GM23338 (cell line): ENCODE measurements around the gene ATP5PD. TPM values are rescaled to one million over a fixed set of nuclear protein-coding genes. Genes with fewer than 3 reads are reported as not detected.
"Not testable (repeated sequence)": the region's sequence is repeated elsewhere in the genome, so short reads cannot be mapped to it uniquely, and the experiment has no call there.

Experiments used
- ATAC-seq: fragments of 200-7000 bp; cut with Tn5 transposase; 3 replicates; pipeline ENCODE4 v1.9.1; 2020
- DNase-seq: peaks from one replicate; pipeline ENCODE4 v3.0.0-alpha.2; 2015; ENCODE audit warnings: low spot score
- H2AFZ ChIP-seq: fragments of 200-600 bp; sonication (generic); 2 replicates; pipeline ENCODE4 v1.8.0; 2016; ENCODE audit warnings: antibody characterized with exemption, mild to moderate bottlenecking, moderate library complexity
- H3F3A ChIP-seq: fragments of 200-600 bp; sonication (generic); replicated peaks from 2 replicates; pipeline ENCODE4 v1.8.0; 2017; ENCODE audit warnings: antibody characterized with exemption, mixed run types, low read depth
- H3K27ac ChIP-seq: fragments of 200-600 bp; sonication (generic); 2 replicates; pipeline ENCODE4 v1.6.1; 2016; ENCODE audit warnings: low read depth
- H3K27me3 ChIP-seq: fragments of 200-600 bp; sonication (generic); 2 replicates; pipeline ENCODE4 v1.8.0; 2016; ENCODE audit warnings: mild to moderate bottlenecking, mixed run types, moderate library complexity; ENCODE audit not compliant: insufficient read depth
- H3K36me3 ChIP-seq: fragments of 200-600 bp; sonication (generic); 2 replicates; pipeline ENCODE4 v1.8.0; 2016; ENCODE audit warnings: mild to moderate bottlenecking; ENCODE audit not compliant: insufficient read depth
- H3K4me1 ChIP-seq: fragments of 200-600 bp; sonication (generic); 2 replicates; pipeline ENCODE4 v1.8.0; 2016; ENCODE audit warnings: mild to moderate bottlenecking, moderate library complexity; ENCODE audit not compliant: insufficient read depth
- H3K4me2 ChIP-seq: fragments of 200-600 bp; sonication (generic); 2 replicates; pipeline ENCODE4 v1.7.1; 2017; ENCODE audit warnings: mixed run types
- H3K4me3 ChIP-seq: fragments of 200-600 bp; sonication (generic); 2 replicates; pipeline ENCODE4 v1.6.1; 2016; ENCODE audit warnings: mixed run types
- H3K79me2 ChIP-seq: fragments of 200-600 bp; sonication (generic); replicated peaks from 2 replicates; pipeline ENCODE4 v1.8.0; 2017; ENCODE audit warnings: mild to moderate bottlenecking; ENCODE audit not compliant: insufficient read depth
- H3K9me2 ChIP-seq: fragments of 200-600 bp; sonication (generic); 2 replicates; pipeline ENCODE4 v1.8.0; 2017; ENCODE audit not compliant: insufficient read depth
- H4K20me1 ChIP-seq: fragments of 200-600 bp; sonication (generic); replicated peaks from 2 replicates; pipeline ENCODE4 v1.8.0; 2017; ENCODE audit warnings: mild to moderate bottlenecking; ENCODE audit not compliant: insufficient read depth
- H3K27ac Mint-ChIP-seq: 2 replicates; pipeline ENCODE4 v1.8.0; 2020; ENCODE audit warnings: inconsistent platforms, mild to moderate bottlenecking, moderate library complexity, mixed read lengths
- H3K27me3 Mint-ChIP-seq: 3 replicates; pipeline ENCODE4 v1.8.0; 2022; ENCODE audit warnings: low read depth, mild to moderate bottlenecking, moderate library complexity, mixed read lengths, inconsistent platforms; ENCODE audit not compliant: insufficient read depth, poor library complexity
- H3K36me3 Mint-ChIP-seq: 3 replicates; pipeline ENCODE4 v1.8.0; 2021; ENCODE audit warnings: low read depth, mild to moderate bottlenecking, inconsistent platforms, moderate library complexity, mixed read lengths
- H3K4me1 Mint-ChIP-seq: 3 replicates; pipeline ENCODE4 v1.8.0; 2020; ENCODE audit warnings: mild to moderate bottlenecking, inconsistent platforms, mixed read lengths
- H3K4me3 Mint-ChIP-seq: 3 replicates; pipeline ENCODE4 v1.8.0; 2021; ENCODE audit warnings: moderate library complexity, mild to moderate bottlenecking, inconsistent platforms, mixed read lengths
- H3K9me3 Mint-ChIP-seq: 3 replicates; pipeline ENCODE4 v1.8.0; 2020; ENCODE audit warnings: moderate library complexity, mild to moderate bottlenecking, inconsistent platforms, mixed read lengths
- CREB1 ChIP-seq: fragments of 250-450 bp; sonication (Bioruptor Pico); IDR thresholded peaks from 2 replicates; pipeline ENCODE4 v1.5.0; 2020; ENCODE audit warnings: low read depth, mild to moderate bottlenecking, moderate library complexity
- EZH2 ChIP-seq: fragments of 200-600 bp; sonication (generic); IDR thresholded peaks from one replicate; pipeline ENCODE4 v1.8.0; 2017; ENCODE audit warnings: antibody characterized with exemption, mild to moderate bottlenecking, low read depth; ENCODE audit not compliant: unreplicated experiment
- EZH2phosphoT487 ChIP-seq: fragments of 200-600 bp; sonication (generic); IDR thresholded peaks from one replicate; pipeline ENCODE4 v1.8.1; 2018; ENCODE audit warnings: antibody characterized with exemption; ENCODE audit not compliant: unreplicated experiment
- JUNB ChIP-seq: IDR thresholded peaks from one replicate; pipeline ENCODE4 v1.6.1; 2016; ENCODE audit warnings: antibody characterized with exemption; ENCODE audit not compliant: unreplicated experiment
- NANOG ChIP-seq: IDR thresholded peaks from 2 replicates; pipeline ENCODE4 v1.6.1; 2016; ENCODE audit warnings: antibody characterized with exemption, borderline replicate concordance
- POLR2AphosphoS5 ChIP-seq: IDR thresholded peaks from 2 replicates; pipeline ENCODE4 v1.6.1; 2016; ENCODE audit warnings: antibody characterized with exemption, low read depth
- ZNF114 ChIP-seq: fragments of 250-450 bp; sonication (Bioruptor Pico); IDR thresholded peaks from 2 replicates; pipeline ENCODE4 v1.5.0; 2020; ENCODE audit warnings: mild to moderate bottlenecking, moderate library complexity
- ZNF331 ChIP-seq: fragments of 250-450 bp; sonication (Bioruptor Pico); IDR thresholded peaks from 2 replicates; pipeline ENCODE4 v1.5.0; 2020; ENCODE audit warnings: low read depth, mild to moderate bottlenecking, moderate library complexity
- polyA plus RNA-seq: library from polyadenylated mRNA; unstranded; fragments of >200 nt; fragmentation: Nextera tagmentation; extraction: Ambion mirVana; gene quantifications from 2 replicates; pipeline ENCODE4 v1.2.1, GENCODE V29; 2016
- total RNA-seq: library from RNA; depleted of rRNA; stranded (reverse); fragments of >200 nt; shearing (Covaris generic); gene quantifications from 2 replicates; pipeline ENCODE4 v1.2.3, GENCODE V29; 2014
- TF ChIP-seq, protein P1 (sequence below): fragments of 250-450 bp; sonication (Bioruptor Pico); IDR thresholded peaks from 2 replicates; pipeline ENCODE4 v1.5.0; 2020; ENCODE audit warnings: mild to moderate bottlenecking, moderate library complexity
- TF ChIP-seq, protein P2 (sequence below), 2 experiments: fragments of 200-600 bp in 1 of 2; sonication (generic) in 1 of 2; conservative IDR thresholded peaks; 2 replicates each; pipeline versions ENCODE4 v1.5.1 to v1.6.1; 2016 to 2017; ENCODE audit warnings: antibody characterized with exemption in 2 of 2, low read depth in 2 of 2, mild to moderate bottlenecking in 2 of 2, moderate library complexity in 1 of 2
- TF ChIP-seq, protein P3 (sequence below): IDR thresholded peaks from one replicate; pipeline ENCODE4 v1.6.1; 2018; ENCODE audit warnings: antibody characterized with exemption; ENCODE audit not compliant: unreplicated experiment

The ATP5PD gene
- total and polyA plus RNA-seq, 2 experiments from 2014 or later = 244 to 1,144 TPM

DNA sequence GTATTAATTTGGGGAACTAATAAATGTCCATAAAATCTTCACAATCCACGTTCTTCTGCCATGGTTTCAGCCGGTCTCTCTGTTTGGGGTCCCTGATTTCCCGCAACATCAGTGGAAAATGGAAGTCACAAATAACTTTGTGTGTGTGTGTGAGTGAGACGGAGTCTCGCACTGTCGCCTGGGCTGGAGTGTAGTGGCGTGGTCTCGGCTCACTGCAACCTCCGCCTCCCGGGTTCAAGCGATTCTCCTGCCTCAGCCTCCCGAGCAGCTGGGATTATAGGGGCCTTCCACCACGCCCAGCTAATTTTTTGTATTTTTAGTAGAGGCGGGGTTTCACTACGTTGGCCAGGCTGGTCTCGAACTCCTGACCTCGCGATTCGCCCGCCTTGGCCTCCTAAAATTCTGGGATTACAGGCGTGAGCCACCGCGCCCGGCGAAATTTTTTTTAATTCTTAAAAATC is 793 bp downstream of the ATP5PD start:
- Mint-ChIP-seq H3K27ac (peak overlapping the region; percentile 93), H3K4me1 (peaks cover 47% of the 10 kb centered on the region), H3K27me3 (peaks cover 14% of the 10 kb centered on the region), H3K36me3 (peaks cover 44% of the 10 kb centered on the region), H3K4me3 (peak overlapping the region; percentile 85)
- peaks cover 44% of the 10 kb centered on the region for H3F3A ChIP-seq
- H3K4me3 ChIP-seq = peak overlapping the region; percentile 100
- DNase-seq, H3K27me3 ChIP-seq, H3K9me2 ChIP-seq, H3K9me3 Mint-ChIP-seq: not testable (repeated sequence)
- peak overlapping the region; percentile 95 for H3K27ac ChIP-seq
- peak overlapping the region; percentile 88 for H3K4me2 ChIP-seq
- ATAC-seq = peak; percentile 1
- peaks cover 18% of the 10 kb centered on the region for H4K20me1 ChIP-seq
- H3K79me2 ChIP-seq = peaks cover 68% of the 10 kb centered on the region
- peak overlapping the region; percentile 40; the same call in 1 of the 2 replicates for H2AFZ ChIP-seq
- H3K4me1 ChIP-seq = peaks cover 40% of the 10 kb centered on the region
- H3K36me3 ChIP-seq = 0 out of 2 replicates have a peak, but pooled peaks cover 14% of the 10 kb centered on the region

DNA sequence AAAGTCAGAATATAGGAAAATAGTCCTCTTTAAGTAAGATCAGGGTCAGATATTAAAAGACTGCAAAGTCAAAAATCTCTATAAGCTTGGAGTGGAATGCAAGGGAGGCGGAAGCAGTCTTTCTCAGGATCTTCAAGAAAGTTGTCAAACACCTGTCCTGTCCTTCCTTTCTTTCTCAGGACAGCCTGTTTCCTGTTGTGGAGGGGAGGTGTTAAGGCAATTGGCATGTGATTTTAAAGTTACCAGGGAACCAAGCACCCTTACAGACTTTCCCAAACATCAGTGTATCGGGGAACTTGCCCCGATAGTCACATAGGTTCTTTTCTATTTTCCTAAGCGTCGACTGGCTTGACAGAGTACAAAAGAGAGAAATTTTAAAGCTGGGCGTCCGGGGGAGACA is 2.1 kb downstream of the ATP5PD start:
- Mint-ChIP-seq H3K27ac (peak overlapping the region; percentile 94), H3K27me3 (peaks cover 14% of the 10 kb centered on the region), H3K36me3 (peaks cover 45% of the 10 kb centered on the region), H3K4me3 (peak overlapping the region; percentile 85), H3K9me3 (no peaks in the 10 kb centered on the region), H3K4me1 (peaks cover 50% of the 10 kb centered on the region)
- H2AFZ ChIP-seq = no peak overlapping the region
- peak; percentile 60 for DNase-seq
- no peaks in the 10 kb centered on the region for H3K9me2 ChIP-seq
- peak overlapping the region; percentile 88 for H3K4me2 ChIP-seq
- peaks cover 12% of the 10 kb centered on the region; the same call in 1 of the 2 replicates for H3K36me3 ChIP-seq
- H3K4me3 ChIP-seq = peak overlapping the region; percentile 100
- H3K27me3 ChIP-seq = no peaks in the 10 kb centered on the region
- peaks cover 53% of the 10 kb centered on the region for H3F3A ChIP-seq
- H3K4me1 ChIP-seq = peaks cover 40% of the 10 kb centered on the region
- H3K79me2 ChIP-seq = peaks cover 59% of the 10 kb centered on the region
- ATAC-seq = no peak
- peak overlapping the region; percentile 95 for H3K27ac ChIP-seq
- H4K20me1 ChIP-seq = peaks cover 18% of the 10 kb centered on the region
- no peak for TF ChIP-seq EZH2
- TF ChIP-seq EZH2phosphoT487 = no peak
- no peak for TF ChIP-seq NANOG
- TF ChIP-seq CREB1 = no peak
- TF ChIP-seq ZNF114 (CRISPR knock-in tag) = no peak
- TF ChIP-seq ZNF331 (CRISPR knock-in tag) = no peak
- TF ChIP-seq, protein P1, sequence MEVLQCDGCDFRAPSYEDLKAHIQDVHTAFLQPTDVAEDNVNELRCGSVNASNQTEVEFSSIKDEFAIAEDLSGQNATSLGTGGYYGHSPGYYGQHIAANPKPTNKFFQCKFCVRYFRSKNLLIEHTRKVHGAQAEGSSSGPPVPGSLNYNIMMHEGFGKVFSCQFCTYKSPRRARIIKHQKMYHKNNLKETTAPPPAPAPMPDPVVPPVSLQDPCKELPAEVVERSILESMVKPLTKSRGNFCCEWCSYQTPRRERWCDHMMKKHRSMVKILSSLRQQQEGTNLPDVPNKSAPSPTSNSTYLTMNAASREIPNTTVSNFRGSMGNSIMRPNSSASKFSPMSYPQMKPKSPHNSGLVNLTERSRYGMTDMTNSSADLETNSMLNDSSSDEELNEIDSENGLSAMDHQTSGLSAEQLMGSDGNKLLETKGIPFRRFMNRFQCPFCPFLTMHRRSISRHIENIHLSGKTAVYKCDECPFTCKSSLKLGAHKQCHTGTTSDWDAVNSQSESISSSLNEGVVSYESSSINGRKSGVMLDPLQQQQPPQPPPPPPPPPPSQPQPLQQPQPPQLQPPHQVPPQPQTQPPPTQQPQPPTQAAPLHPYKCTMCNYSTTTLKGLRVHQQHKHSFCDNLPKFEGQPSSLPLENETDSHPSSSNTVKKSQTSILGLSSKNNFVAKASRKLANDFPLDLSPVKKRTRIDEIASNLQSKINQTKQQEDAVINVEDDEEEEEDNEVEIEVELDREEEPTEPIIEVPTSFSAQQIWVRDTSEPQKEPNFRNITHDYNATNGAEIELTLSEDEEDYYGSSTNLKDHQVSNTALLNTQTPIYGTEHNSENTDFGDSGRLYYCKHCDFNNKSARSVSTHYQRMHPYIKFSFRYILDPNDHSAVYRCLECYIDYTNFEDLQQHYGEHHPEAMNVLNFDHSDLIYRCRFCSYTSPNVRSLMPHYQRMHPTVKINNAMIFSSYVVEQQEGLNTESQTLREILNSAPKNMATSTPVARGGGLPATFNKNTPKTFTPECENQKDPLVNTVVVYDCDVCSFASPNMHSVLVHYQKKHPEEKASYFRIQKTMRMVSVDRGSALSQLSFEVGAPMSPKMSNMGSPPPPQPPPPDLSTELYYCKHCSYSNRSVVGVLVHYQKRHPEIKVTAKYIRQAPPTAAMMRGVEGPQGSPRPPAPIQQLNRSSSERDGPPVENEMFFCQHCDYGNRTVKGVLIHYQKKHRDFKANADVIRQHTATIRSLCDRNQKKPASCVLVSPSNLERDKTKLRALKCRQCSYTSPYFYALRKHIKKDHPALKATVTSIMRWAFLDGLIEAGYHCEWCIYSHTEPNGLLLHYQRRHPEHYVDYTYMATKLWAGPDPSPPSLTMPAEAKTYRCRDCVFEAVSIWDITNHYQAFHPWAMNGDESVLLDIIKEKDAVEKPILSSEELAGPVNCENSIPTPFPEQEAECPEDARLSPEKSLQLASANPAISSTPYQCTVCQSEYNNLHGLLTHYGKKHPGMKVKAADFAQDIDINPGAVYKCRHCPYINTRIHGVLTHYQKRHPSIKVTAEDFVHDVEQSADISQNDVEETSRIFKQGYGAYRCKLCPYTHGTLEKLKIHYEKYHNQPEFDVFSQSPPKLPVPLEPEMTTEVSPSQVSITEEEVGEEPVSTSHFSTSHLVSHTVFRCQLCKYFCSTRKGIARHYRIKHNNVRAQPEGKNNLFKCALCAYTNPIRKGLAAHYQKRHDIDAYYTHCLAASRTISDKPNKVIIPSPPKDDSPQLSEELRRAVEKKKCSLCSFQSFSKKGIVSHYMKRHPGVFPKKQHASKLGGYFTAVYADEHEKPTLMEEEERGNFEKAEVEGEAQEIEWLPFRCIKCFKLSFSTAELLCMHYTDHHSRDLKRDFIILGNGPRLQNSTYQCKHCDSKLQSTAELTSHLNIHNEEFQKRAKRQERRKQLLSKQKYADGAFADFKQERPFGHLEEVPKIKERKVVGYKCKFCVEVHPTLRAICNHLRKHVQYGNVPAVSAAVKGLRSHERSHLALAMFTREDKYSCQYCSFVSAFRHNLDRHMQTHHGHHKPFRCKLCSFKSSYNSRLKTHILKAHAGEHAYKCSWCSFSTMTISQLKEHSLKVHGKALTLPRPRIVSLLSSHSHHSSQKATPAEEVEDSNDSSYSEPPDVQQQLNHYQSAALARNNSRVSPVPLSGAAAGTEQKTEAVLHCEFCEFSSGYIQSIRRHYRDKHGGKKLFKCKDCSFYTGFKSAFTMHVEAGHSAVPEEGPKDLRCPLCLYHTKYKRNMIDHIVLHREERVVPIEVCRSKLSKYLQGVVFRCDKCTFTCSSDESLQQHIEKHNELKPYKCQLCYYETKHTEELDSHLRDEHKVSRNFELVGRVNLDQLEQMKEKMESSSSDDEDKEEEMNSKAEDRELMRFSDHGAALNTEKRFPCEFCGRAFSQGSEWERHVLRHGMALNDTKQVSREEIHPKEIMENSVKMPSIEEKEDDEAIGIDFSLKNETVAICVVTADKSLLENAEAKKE (CRISPR knock-in tag) = no peak
- TF ChIP-seq, protein P2, sequence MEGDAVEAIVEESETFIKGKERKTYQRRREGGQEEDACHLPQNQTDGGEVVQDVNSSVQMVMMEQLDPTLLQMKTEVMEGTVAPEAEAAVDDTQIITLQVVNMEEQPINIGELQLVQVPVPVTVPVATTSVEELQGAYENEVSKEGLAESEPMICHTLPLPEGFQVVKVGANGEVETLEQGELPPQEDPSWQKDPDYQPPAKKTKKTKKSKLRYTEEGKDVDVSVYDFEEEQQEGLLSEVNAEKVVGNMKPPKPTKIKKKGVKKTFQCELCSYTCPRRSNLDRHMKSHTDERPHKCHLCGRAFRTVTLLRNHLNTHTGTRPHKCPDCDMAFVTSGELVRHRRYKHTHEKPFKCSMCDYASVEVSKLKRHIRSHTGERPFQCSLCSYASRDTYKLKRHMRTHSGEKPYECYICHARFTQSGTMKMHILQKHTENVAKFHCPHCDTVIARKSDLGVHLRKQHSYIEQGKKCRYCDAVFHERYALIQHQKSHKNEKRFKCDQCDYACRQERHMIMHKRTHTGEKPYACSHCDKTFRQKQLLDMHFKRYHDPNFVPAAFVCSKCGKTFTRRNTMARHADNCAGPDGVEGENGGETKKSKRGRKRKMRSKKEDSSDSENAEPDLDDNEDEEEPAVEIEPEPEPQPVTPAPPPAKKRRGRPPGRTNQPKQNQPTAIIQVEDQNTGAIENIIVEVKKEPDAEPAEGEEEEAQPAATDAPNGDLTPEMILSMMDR (conservative IDR thresholded peaks at IDR 0.05; ENCODE audit: low read depth in 2 of 2) = no peak
- no peak for TF ChIP-seq POLR2AphosphoS5
- TF ChIP-seq, protein P3, sequence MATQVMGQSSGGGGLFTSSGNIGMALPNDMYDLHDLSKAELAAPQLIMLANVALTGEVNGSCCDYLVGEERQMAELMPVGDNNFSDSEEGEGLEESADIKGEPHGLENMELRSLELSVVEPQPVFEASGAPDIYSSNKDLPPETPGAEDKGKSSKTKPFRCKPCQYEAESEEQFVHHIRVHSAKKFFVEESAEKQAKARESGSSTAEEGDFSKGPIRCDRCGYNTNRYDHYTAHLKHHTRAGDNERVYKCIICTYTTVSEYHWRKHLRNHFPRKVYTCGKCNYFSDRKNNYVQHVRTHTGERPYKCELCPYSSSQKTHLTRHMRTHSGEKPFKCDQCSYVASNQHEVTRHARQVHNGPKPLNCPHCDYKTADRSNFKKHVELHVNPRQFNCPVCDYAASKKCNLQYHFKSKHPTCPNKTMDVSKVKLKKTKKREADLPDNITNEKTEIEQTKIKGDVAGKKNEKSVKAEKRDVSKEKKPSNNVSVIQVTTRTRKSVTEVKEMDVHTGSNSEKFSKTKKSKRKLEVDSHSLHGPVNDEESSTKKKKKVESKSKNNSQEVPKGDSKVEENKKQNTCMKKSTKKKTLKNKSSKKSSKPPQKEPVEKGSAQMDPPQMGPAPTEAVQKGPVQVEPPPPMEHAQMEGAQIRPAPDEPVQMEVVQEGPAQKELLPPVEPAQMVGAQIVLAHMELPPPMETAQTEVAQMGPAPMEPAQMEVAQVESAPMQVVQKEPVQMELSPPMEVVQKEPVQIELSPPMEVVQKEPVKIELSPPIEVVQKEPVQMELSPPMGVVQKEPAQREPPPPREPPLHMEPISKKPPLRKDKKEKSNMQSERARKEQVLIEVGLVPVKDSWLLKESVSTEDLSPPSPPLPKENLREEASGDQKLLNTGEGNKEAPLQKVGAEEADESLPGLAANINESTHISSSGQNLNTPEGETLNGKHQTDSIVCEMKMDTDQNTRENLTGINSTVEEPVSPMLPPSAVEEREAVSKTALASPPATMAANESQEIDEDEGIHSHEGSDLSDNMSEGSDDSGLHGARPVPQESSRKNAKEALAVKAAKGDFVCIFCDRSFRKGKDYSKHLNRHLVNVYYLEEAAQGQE = no peak
- TF ChIP-seq JUNB = no peak
